Measurements from ENCODE around the gene SLC25A23.

SLC25A23 gene

DNA sequence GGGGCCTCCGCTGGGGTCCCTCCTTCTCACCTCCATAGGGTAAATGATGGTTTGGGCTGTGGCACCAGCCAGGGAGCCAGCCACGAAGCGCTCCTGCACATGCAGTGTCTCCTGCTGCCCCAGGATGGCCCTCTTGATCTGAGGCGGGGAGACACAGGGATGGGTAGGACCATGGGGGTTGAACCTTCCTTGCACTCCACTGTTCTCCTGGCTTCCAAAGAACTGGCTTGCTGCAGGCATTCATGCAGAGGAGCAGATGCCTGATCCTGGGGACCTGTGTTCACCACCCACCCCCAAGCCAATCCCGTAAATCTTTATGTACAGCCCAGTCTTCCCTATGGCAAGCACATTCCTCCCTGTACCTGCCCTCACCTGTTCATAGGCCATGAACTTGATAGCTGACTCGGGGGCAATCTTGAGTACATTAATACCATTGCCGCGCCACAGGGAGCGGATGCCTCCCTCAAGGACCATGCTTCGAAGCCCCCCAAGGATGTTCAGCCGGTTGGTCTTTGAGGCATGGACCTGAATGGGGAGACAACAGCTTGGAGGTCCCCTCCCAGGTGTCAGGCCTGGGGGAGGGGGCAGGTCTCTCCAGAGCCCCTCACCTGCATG is 5.5 kb downstream of the SLC25A23 start:
- DNase-seq (ENCODE audit: low read depth) = no peak
- H3K4me3 ChIP-seq (replicated peaks; ENCODE audit: low read depth, low read length) = no peak overlapping the region
- TF ChIP-seq, protein P1, sequence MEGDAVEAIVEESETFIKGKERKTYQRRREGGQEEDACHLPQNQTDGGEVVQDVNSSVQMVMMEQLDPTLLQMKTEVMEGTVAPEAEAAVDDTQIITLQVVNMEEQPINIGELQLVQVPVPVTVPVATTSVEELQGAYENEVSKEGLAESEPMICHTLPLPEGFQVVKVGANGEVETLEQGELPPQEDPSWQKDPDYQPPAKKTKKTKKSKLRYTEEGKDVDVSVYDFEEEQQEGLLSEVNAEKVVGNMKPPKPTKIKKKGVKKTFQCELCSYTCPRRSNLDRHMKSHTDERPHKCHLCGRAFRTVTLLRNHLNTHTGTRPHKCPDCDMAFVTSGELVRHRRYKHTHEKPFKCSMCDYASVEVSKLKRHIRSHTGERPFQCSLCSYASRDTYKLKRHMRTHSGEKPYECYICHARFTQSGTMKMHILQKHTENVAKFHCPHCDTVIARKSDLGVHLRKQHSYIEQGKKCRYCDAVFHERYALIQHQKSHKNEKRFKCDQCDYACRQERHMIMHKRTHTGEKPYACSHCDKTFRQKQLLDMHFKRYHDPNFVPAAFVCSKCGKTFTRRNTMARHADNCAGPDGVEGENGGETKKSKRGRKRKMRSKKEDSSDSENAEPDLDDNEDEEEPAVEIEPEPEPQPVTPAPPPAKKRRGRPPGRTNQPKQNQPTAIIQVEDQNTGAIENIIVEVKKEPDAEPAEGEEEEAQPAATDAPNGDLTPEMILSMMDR (IDR thresholded peaks at IDR 0.05; ENCODE audit: low read length, missing control alignments) = no peak

DNA sequence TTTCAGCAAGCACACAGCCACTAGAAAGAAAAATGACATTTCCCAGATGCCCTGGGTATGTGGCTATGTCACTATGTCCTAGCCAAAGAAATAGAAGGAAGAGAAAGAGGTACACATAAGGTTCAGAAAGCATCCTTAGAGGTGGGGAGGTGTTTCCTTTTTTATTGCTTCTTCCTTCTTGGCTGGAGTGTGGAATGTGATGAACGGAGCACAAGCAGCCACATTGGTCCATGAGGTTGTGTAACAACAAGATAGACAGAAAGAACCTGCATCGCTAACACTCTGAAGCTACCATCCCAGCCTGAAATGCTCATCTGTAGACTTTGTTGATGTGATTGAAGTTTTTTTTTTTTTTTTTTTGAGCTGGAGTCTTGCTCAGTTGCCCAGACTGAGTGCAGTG is 6.7 kb downstream of the SLC25A23 start:
- no peak overlapping the region for H3K4me3 ChIP-seq (replicated peaks; ENCODE audit: low read depth, low read length)
- TF ChIP-seq, protein P1 (IDR thresholded peaks at IDR 0.05; ENCODE audit: low read length, missing control alignments) = no peak

GRCh38 chr19:6452223-6452614 is 7.4 kb downstream of the SLC25A23 start:
- DNase-seq (ENCODE audit: low read depth) = no peak
- TF ChIP-seq, protein P1 (IDR thresholded peaks at IDR 0.05; ENCODE audit: low read length, missing control alignments) = no peak
- H3K4me3 ChIP-seq (replicated peaks; ENCODE audit: low read depth, low read length) = no peak overlapping the region

More for the DNA sequence above, 6.7 kb downstream of the SLC25A23 start:
- DNase-seq (ENCODE audit: low read depth) = no peak

DNA sequence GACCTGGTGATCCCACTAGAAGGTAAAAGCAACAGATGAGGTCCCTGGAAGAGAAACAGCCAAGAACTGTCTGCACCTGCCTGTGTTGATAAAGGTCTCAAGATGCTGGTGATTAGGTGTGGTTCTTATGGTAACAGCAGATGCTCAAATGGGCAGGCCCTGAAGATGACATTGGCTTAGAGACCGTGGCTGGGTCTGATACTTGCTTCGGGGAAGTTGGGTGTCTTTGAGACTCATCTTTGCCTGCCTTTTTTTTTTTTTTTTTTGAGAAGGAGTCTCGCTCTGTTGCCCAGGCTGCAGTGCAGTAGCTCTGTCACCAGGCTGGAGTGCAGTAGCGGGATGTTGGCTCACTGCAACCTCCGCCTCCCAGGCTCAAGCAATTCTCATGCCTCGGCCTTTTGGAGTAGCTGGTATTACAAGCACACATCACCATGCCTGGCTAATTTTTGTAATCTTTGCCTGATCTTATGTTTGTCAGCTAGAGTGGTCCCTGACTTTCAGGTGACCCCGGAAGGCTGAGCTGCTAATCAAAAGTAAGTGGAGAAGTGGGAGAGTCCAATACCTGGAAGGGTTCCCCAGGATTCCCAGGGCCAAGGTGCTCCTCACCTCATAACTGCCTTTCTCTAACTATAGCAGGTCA is 7.9 kb downstream of the SLC25A23 start:
- no peak overlapping the region for H3K4me3 ChIP-seq (replicated peaks; ENCODE audit: low read depth, low read length)
- TF ChIP-seq, protein P1 (IDR thresholded peaks at IDR 0.05; ENCODE audit: low read length, missing control alignments) = no peak
- no peak for DNase-seq (ENCODE audit: low read depth)

GRCh38 chr19:6450166-6450565 is 9.4 kb downstream of the SLC25A23 start:
- H3K4me3 ChIP-seq (replicated peaks; ENCODE audit: low read depth, low read length) = no peak overlapping the region
- no peak for DNase-seq (ENCODE audit: low read depth)
- TF ChIP-seq, protein P1 (IDR thresholded peaks at IDR 0.05; ENCODE audit: low read length, missing control alignments) = no peak

DNA sequence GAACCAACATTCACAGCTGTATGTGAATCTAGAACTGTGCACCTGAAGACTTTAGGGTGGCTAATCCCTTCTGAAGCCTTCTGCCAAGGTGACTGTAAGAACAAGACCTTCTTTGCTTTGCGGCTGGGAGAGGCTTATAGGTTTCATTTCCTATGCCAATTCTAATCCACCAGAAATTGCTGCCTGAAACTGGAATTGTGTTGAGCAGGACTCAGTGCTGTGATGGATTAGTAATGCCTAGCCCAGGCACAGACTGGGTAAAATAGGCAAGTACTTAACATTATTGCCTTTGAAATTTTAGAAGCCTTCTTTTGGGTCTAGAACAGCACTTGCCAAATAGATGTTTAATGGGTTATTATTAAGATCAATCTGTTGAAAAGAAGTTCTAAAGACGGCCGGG is 11.5 kb downstream of the SLC25A23 start:
- TF ChIP-seq, protein P1 (IDR thresholded peaks at IDR 0.05; ENCODE audit: low read length, missing control alignments) = no peak
- H3K4me3 ChIP-seq (replicated peaks; ENCODE audit: low read depth, low read length) = no peak overlapping the region
- no peak for DNase-seq (ENCODE audit: low read depth)

- TF ChIP-seq, protein P1 (IDR thresholded peaks at IDR 0.05; ENCODE audit: low read length, missing control alignments) = no peak
- no peak for DNase-seq (ENCODE audit: low read depth)
- H3K4me3 ChIP-seq (replicated peaks; ENCODE audit: low read depth, low read length) = no peak overlapping the region
Measured at GRCh38 chr19:6446452-6446851, 13.1 kb downstream of the SLC25A23 start.
